ENCODE data around the gene SLC12A4. TPM values are rescaled to one million over a fixed set of nuclear protein-coding genes. Genes with fewer than 3 reads are reported as not detected.

The SLC12A4 gene
- total and polyA plus RNA-seq, 2 of the 13 experiments (the other 11 are each of a cell fraction or from before 2014, with no cell fraction given), result 65.1 to 84.3 TPM

- TF ChIP-seq ZNF614 (CRISPR knock-in tag; IDR thresholded peaks at IDR 0.05; ENCODE audit: borderline replicate concordance), result no peak
- TF ChIP-seq FOXJ3 (CRISPR knock-in tag; IDR thresholded peaks at IDR 0.05; ENCODE audit: borderline replicate concordance), result no peak
- TF ChIP-seq ATF7-NPFF (CRISPR knock-in tag; IDR thresholded peaks at IDR 0.05; ENCODE audit: low read depth), result no peak
- TF ChIP-seq STAG1 (CRISPR knock-in tag; IDR thresholded peaks at IDR 0.05), result 0 out of 2 replicates have a peak, but pooled peaks have one; percentile 3
- 0 out of 2 replicates have a peak, but pooled peaks have one; percentile 39 for TF ChIP-seq PHF21A (CRISPR knock-in tag; IDR thresholded peaks at IDR 0.05)
- no peak for TF ChIP-seq ZNF318 (CRISPR knock-in tag; IDR thresholded peaks at IDR 0.05)
- TF ChIP-seq U2AF2 (IDR thresholded peaks at IDR 0.05; ENCODE audit: low read depth, low read length), result no peak
- TF ChIP-seq HOXA5 (CRISPR knock-in tag; IDR thresholded peaks at IDR 0.05), result no peak
- no peak for TF ChIP-seq ZNF329 (CRISPR knock-in tag; IDR thresholded peaks at IDR 0.05; ENCODE audit: low read depth)
- TF ChIP-seq SETDB1 (CRISPR knock-in tag; IDR thresholded peaks at IDR 0.05; ENCODE audit: borderline replicate concordance), result no peak
- no peak for TF ChIP-seq GFI1 (CRISPR knock-in tag; IDR thresholded peaks at IDR 0.05; ENCODE audit: borderline replicate concordance)
- TF ChIP-seq ZNF280B (CRISPR knock-in tag; IDR thresholded peaks at IDR 0.05; ENCODE audit: borderline replicate concordance), result peak; percentile 31; the same call in 1 of the 2 replicates
- 0 out of 2 replicates have a peak, but pooled peaks have one; percentile 29 for TF ChIP-seq ZNF501 (CRISPR knock-in tag; IDR thresholded peaks at IDR 0.05)
- no peak for TF ChIP-seq ZNF18 (CRISPR knock-in tag; IDR thresholded peaks at IDR 0.05; ENCODE audit: insufficient replicate concordance)
- TF ChIP-seq PBX2 (CRISPR knock-in tag; IDR thresholded peaks at IDR 0.05), result no peak
- peak; percentile 54; the same call in 1 of the 2 replicates for TF ChIP-seq KAT8 (CRISPR knock-in tag; IDR thresholded peaks at IDR 0.05)
- TF ChIP-seq RELA (CRISPR knock-in tag; IDR thresholded peaks at IDR 0.05), result no peak
These were observed 19.2 kb upstream of the SLC12A4 start (continued) for GRCh38 chr16:67987460-67988160.
